SK-N-SH treated with all-trans-retinoic acid at 6 μM for 48 hours (cell line): ENCODE measurements around the gene CLMN.

Experiments used
- ATAC-seq: fragments of 200-7000 bp; cut with Tn5 transposase; 3 replicates; pipeline ENCODE4 v1.9.1; 2020; ENCODE audit warnings: mild to moderate bottlenecking, moderate library complexity
- ARNTL ChIP-seq: fragments of 450-650 bp; formaldehyde crosslinking; IDR thresholded peaks from 2 replicates; pipeline ENCODE4 v1.5.0; 2020; ENCODE audit warnings: low read depth, mild to moderate bottlenecking, moderate library complexity, borderline replicate concordance
- BACH2 ChIP-seq: fragments of 250-450 bp; sonication (Bioruptor Pico); IDR thresholded peaks from 2 replicates; pipeline ENCODE4 v1.9.0; 2021; ENCODE audit warnings: mild to moderate bottlenecking, borderline replicate concordance
- CREB5 ChIP-seq: fragments of 250-450 bp; sonication (Bioruptor Pico); IDR thresholded peaks from 2 replicates; pipeline ENCODE4 v1.5.1; 2020; ENCODE audit warnings: low read depth, mild to moderate bottlenecking, moderate library complexity
- CSDC2 ChIP-seq: fragments of 250-450 bp; sonication (Bioruptor Pico); IDR thresholded peaks from 2 replicates; pipeline ENCODE4 v1.5.0; 2020; ENCODE audit warnings: mild to moderate bottlenecking, moderate library complexity
- CSRNP3 ChIP-seq: fragments of 250-450 bp; sonication (Bioruptor Pico); IDR thresholded peaks from 2 replicates; pipeline ENCODE4 v1.5.1; 2021; ENCODE audit warnings: mild to moderate bottlenecking, moderate library complexity
- ESRRG ChIP-seq: fragments of 250-450 bp; sonication (Bioruptor Pico); IDR thresholded peaks from 2 replicates; pipeline ENCODE4 v1.6.1; 2021; ENCODE audit warnings: mild to moderate bottlenecking
- ISL1 ChIP-seq: fragments of 250-450 bp; sonication (Bioruptor Pico); IDR thresholded peaks from 2 replicates; pipeline ENCODE4 v2.1.2; 2022; ENCODE audit warnings: mild to moderate bottlenecking, moderate library complexity
- OSR1 ChIP-seq: fragments of 250-450 bp; sonication (Bioruptor Pico); IDR thresholded peaks from 2 replicates; pipeline ENCODE4 v1.8.0; 2022; ENCODE audit warnings: moderate library complexity, mild to moderate bottlenecking, inconsistent platforms
- PATZ1 ChIP-seq: fragments of 250-450 bp; sonication (Bioruptor Pico); IDR thresholded peaks from 2 replicates; pipeline ENCODE4 v1.8.0; 2020; ENCODE audit warnings: mild to moderate bottlenecking, moderate library complexity, borderline replicate concordance
- POU6F1 ChIP-seq: fragments of 250-450 bp; sonication (Bioruptor Pico); IDR thresholded peaks from 2 replicates; pipeline ENCODE4 v1.8.0; 2021; ENCODE audit warnings: low read depth, mild to moderate bottlenecking, moderate library complexity, borderline replicate concordance
- PPARA ChIP-seq: fragments of 250-450 bp; sonication (Bioruptor Pico); IDR thresholded peaks from 2 replicates; pipeline ENCODE4 v1.5.0; 2020; ENCODE audit warnings: mild to moderate bottlenecking, borderline replicate concordance
- RARB ChIP-seq: fragments of 250-450 bp; sonication (Bioruptor Pico); IDR thresholded peaks from 2 replicates; pipeline ENCODE4 v1.8.0; 2021; ENCODE audit warnings: mild to moderate bottlenecking, moderate library complexity
- TCF4 ChIP-seq: fragments of 250-450 bp; sonication (Bioruptor Pico); IDR thresholded peaks from 2 replicates; pipeline ENCODE4 v1.8.0; 2021; ENCODE audit warnings: mild to moderate bottlenecking, moderate library complexity, borderline replicate concordance
- TOX ChIP-seq: fragments of 250-450 bp; sonication (Bioruptor Pico); IDR thresholded peaks from 2 replicates; pipeline ENCODE4 v1.8.0; 2021; ENCODE audit warnings: mild to moderate bottlenecking, moderate library complexity, borderline replicate concordance
- TSHZ2 ChIP-seq: fragments of 250-450 bp; sonication (Bioruptor Pico); IDR thresholded peaks from 2 replicates; pipeline ENCODE4 v1.5.0; 2020; ENCODE audit warnings: mild to moderate bottlenecking, moderate library complexity
- ZFP3 ChIP-seq: fragments of 250-450 bp; sonication (Bioruptor Pico); IDR thresholded peaks from 2 replicates; pipeline ENCODE4 v1.5.0; 2020; ENCODE audit warnings: mild to moderate bottlenecking, moderate library complexity
- ZFP30 ChIP-seq: fragments of 450-650 bp; formaldehyde crosslinking; IDR thresholded peaks from 2 replicates; pipeline ENCODE4 v1.5.0; 2022; ENCODE audit warnings: mild to moderate bottlenecking, moderate library complexity
- ZNF565 ChIP-seq: fragments of 450-650 bp; formaldehyde crosslinking; conservative IDR thresholded peaks from 2 replicates; pipeline ENCODE4 v1.5.0; 2020; ENCODE audit warnings: low read depth, mild to moderate bottlenecking, moderate library complexity
- ZNF70 ChIP-seq: fragments of 450-650 bp; formaldehyde crosslinking; IDR thresholded peaks from 2 replicates; pipeline ENCODE4 v1.5.0; 2020; ENCODE audit warnings: mild to moderate bottlenecking, moderate library complexity
- ZNF8 ChIP-seq: fragments of 450-650 bp; formaldehyde crosslinking; IDR thresholded peaks from 2 replicates; pipeline ENCODE4 v1.5.0; 2020; ENCODE audit warnings: mild to moderate bottlenecking, moderate library complexity

CLMN gene

GRCh38 chr14:95254288-95254687, 65.4 kb downstream of the CLMN start:
- peak; percentile 54 for ATAC-seq
- TF ChIP-seq TCF4 (CRISPR knock-in tag), result no peak
- TF ChIP-seq, all 23 proteins: peak for 0

GRCh38 chr14:95253039-95253630, 66.6 kb downstream of the CLMN start:
- no peak for TF ChIP-seq ZFP3 (CRISPR knock-in tag)
- TF ChIP-seq ZNF70 (CRISPR knock-in tag), result no peak
- TF ChIP-seq TOX (CRISPR knock-in tag), result no peak
- TF ChIP-seq OSR1, result no peak
- TF ChIP-seq BACH2, result no peak
- no peak for TF ChIP-seq ISL1 (CRISPR knock-in tag)
- TF ChIP-seq ARNTL (CRISPR knock-in tag), result no peak
- no peak for TF ChIP-seq POU6F1
- TF ChIP-seq TSHZ2 (CRISPR knock-in tag), result no peak
- no peak for TF ChIP-seq CSRNP3 (CRISPR knock-in tag)
- TF ChIP-seq ZFP30 (CRISPR knock-in tag), result no peak
- no peak for TF ChIP-seq CSDC2
- TF ChIP-seq CREB5, result no peak
- TF ChIP-seq ZNF8 (CRISPR knock-in tag), result no peak
- TF ChIP-seq PPARA (CRISPR knock-in tag), result no peak
- no peak for TF ChIP-seq PATZ1
- no peak for ATAC-seq

GRCh38 chr14:95252219-95252618, 67.5 kb downstream of the CLMN start:
- TF ChIP-seq PPARA (CRISPR knock-in tag) (no peak), ZFP3 (CRISPR knock-in tag) (no peak), ESRRG (no peak), ZFP30 (CRISPR knock-in tag) (no peak), RARB (CRISPR knock-in tag) (no peak), CSRNP3 (CRISPR knock-in tag) (no peak), CSDC2 (no peak), OSR1 (no peak), ZNF70 (CRISPR knock-in tag) (no peak), PATZ1 (no peak), TSHZ2 (CRISPR knock-in tag) (no peak), ZNF565 (no peak), ZNF8 (CRISPR knock-in tag) (no peak)
- TF ChIP-seq, all 23 proteins: peak for 0
- no peak for ATAC-seq
